HEK293 (cell line): Measurements from ENCODE around the gene ITPA.
A peak's percentile ranks its signal among the peaks of the same experiment; 100 is the strongest.

Experiments
- BCL11A ChIP-seq: fragments of 450-650 bp; formaldehyde crosslinking; IDR thresholded peaks from 2 replicates; pipeline ENCODE4 v1.5.1; 2016; ENCODE audit warnings: low read depth, missing biosample characterization, missing genetic modification characterization
- KLF10 ChIP-seq: fragments of 450-650 bp; IDR thresholded peaks from 2 replicates; pipeline ENCODE4 v1.5.1; 2018; ENCODE audit warnings: missing biosample characterization, mild to moderate bottlenecking, missing genetic modification characterization
- OSR2 ChIP-seq: fragments of 450-650 bp; formaldehyde crosslinking; IDR thresholded peaks from 2 replicates; pipeline ENCODE4 v1.5.1; 2016; ENCODE audit warnings: missing biosample characterization, missing genetic modification characterization
- REPIN1 ChIP-seq: fragments of 450-650 bp; formaldehyde crosslinking; IDR thresholded peaks from 2 replicates; pipeline ENCODE4 v1.5.1; 2017; ENCODE audit warnings: missing biosample characterization, missing genetic modification characterization, low read depth
- SCRT1 ChIP-seq: fragments of 450-650 bp; formaldehyde crosslinking; IDR thresholded peaks from 2 replicates; pipeline ENCODE4 v1.5.1; 2016; ENCODE audit warnings: missing biosample characterization, missing genetic modification characterization, borderline replicate concordance
- YY1 ChIP-seq: fragments of 450-650 bp; formaldehyde crosslinking; IDR thresholded peaks from 2 replicates; pipeline ENCODE4 v1.5.1; 2018; ENCODE audit warnings: missing biosample characterization, missing genetic modification characterization
- ZBTB48 ChIP-seq: fragments of 450-650 bp; formaldehyde crosslinking; IDR thresholded peaks from 2 replicates; pipeline ENCODE4 v1.5.1; 2016; ENCODE audit warnings: missing biosample characterization, missing genetic modification characterization
- ZBTB8A ChIP-seq: fragments of 450-650 bp; formaldehyde crosslinking; IDR thresholded peaks from 2 replicates; pipeline ENCODE4 v1.5.1; 2016; ENCODE audit warnings: missing biosample characterization, missing genetic modification characterization
- ZFHX2 ChIP-seq: fragments of 450-650 bp; formaldehyde crosslinking; conservative IDR thresholded peaks from 2 replicates; pipeline ENCODE4 v1.5.1; 2016; ENCODE audit warnings: missing biosample characterization, missing genetic modification characterization
- ZFP37 ChIP-seq: fragments of 450-650 bp; formaldehyde crosslinking; IDR thresholded peaks from 2 replicates; pipeline ENCODE4 v1.5.1; 2016; ENCODE audit warnings: missing biosample characterization, missing genetic modification characterization
- ZNF10 ChIP-seq: fragments of 450-650 bp; formaldehyde crosslinking; IDR thresholded peaks from 2 replicates; pipeline ENCODE4 v1.5.1; 2017; ENCODE audit warnings: missing biosample characterization, missing genetic modification characterization
- ZNF138 ChIP-seq: fragments of 450-650 bp; formaldehyde crosslinking; IDR thresholded peaks from 2 replicates; pipeline ENCODE4 v1.5.1; 2016; ENCODE audit warnings: missing biosample characterization, missing genetic modification characterization, borderline replicate concordance
- ZNF19 ChIP-seq: fragments of 450-650 bp; formaldehyde crosslinking; IDR thresholded peaks from 2 replicates; pipeline ENCODE4; 2016; ENCODE audit warnings: missing biosample characterization, missing genetic modification characterization, low read depth
- ZNF24 ChIP-seq: fragments of 450-650 bp; formaldehyde crosslinking; IDR thresholded peaks from 2 replicates; pipeline ENCODE4 v1.5.1; 2016; ENCODE audit warnings: missing biosample characterization, missing genetic modification characterization
- ZNF292 ChIP-seq: fragments of 450-650 bp; formaldehyde crosslinking; IDR thresholded peaks from 2 replicates; pipeline ENCODE4 v1.5.1; 2016; ENCODE audit warnings: low read depth, missing biosample characterization, missing genetic modification characterization, borderline replicate concordance
- ZNF302 ChIP-seq: fragments of 450-650 bp; formaldehyde crosslinking; IDR thresholded peaks from 2 replicates; pipeline ENCODE4 v1.5.1; 2016; ENCODE audit warnings: missing biosample characterization, missing genetic modification characterization, low read depth
- ZNF311 ChIP-seq: fragments of 450-650 bp; formaldehyde crosslinking; IDR thresholded peaks from 2 replicates; pipeline ENCODE4 v1.5.1; 2017; ENCODE audit warnings: missing biosample characterization, missing genetic modification characterization, borderline replicate concordance
- ZNF394 ChIP-seq: fragments of 450-650 bp; formaldehyde crosslinking; IDR thresholded peaks from 2 replicates; pipeline ENCODE4 v1.5.1; 2016; ENCODE audit warnings: missing biosample characterization, missing genetic modification characterization, mild to moderate bottlenecking, moderate library complexity, borderline replicate concordance
- ZNF473 ChIP-seq: fragments of 450-650 bp; formaldehyde crosslinking; IDR thresholded peaks from 2 replicates; pipeline ENCODE4 v1.5.1; 2017; ENCODE audit warnings: missing biosample characterization, missing genetic modification characterization
- ZNF48 ChIP-seq: fragments of 450-650 bp; formaldehyde crosslinking; IDR thresholded peaks from 2 replicates; pipeline ENCODE4 v1.5.1; 2016; ENCODE audit warnings: missing biosample characterization, missing genetic modification characterization
- ZNF548 ChIP-seq: fragments of 450-650 bp; formaldehyde crosslinking; IDR thresholded peaks from 2 replicates; pipeline ENCODE4 v1.5.1; 2016; ENCODE audit warnings: missing biosample characterization, missing genetic modification characterization
- ZNF596 ChIP-seq: fragments of 450-650 bp; IDR thresholded peaks from 2 replicates; pipeline ENCODE4 v1.5.0; 2018; ENCODE audit warnings: missing biosample characterization, mild to moderate bottlenecking, missing genetic modification characterization, moderate library complexity
- ZNF623 ChIP-seq: fragments of 450-650 bp; formaldehyde crosslinking; IDR thresholded peaks from 2 replicates; pipeline ENCODE4 v1.5.1; 2016; ENCODE audit warnings: missing biosample characterization, missing genetic modification characterization
- ZNF776 ChIP-seq: fragments of 450-650 bp; formaldehyde crosslinking; IDR thresholded peaks from 2 replicates; pipeline ENCODE4 v1.5.0; 2017; ENCODE audit warnings: missing biosample characterization, missing genetic modification characterization, borderline replicate concordance
- ZNF830 ChIP-seq: fragments of 450-650 bp; IDR thresholded peaks from 2 replicates; pipeline ENCODE4 v1.5.0; 2018; ENCODE audit warnings: missing biosample characterization, missing genetic modification characterization, low read depth, mild to moderate bottlenecking, moderate library complexity
- ZNF837 ChIP-seq: fragments of 450-650 bp; formaldehyde crosslinking; IDR thresholded peaks from 2 replicates; pipeline ENCODE4 v1.5.1; 2016; ENCODE audit warnings: missing biosample characterization, missing genetic modification characterization
- ZSCAN23 ChIP-seq: fragments of 450-650 bp; formaldehyde crosslinking; IDR thresholded peaks from 2 replicates; pipeline ENCODE4 v1.5.1; 2016; ENCODE audit warnings: missing biosample characterization, missing genetic modification characterization
- ZXDB ChIP-seq: fragments of 450-650 bp; formaldehyde crosslinking; IDR thresholded peaks from 2 replicates; pipeline ENCODE4 v1.5.1; 2016; ENCODE audit warnings: missing biosample characterization, missing genetic modification characterization
- TF ChIP-seq, protein P1 (sequence below): fragments of 450-650 bp; formaldehyde crosslinking; optimal IDR thresholded peaks from 2 replicates; pipeline ENCODE3; 2016; ENCODE audit warnings: missing biosample characterization, mild to moderate bottlenecking, missing genetic modification characterization
- TF ChIP-seq, protein P2 (sequence below): fragments of 450-650 bp; formaldehyde crosslinking; IDR thresholded peaks from 2 replicates; pipeline ENCODE4 v1.5.1; 2016; ENCODE audit warnings: missing biosample characterization, missing genetic modification characterization
- TF ChIP-seq, protein P3 (sequence below): fragments of 450-650 bp; formaldehyde crosslinking; IDR thresholded peaks from 2 replicates; pipeline ENCODE4 v1.5.1; 2016; ENCODE audit warnings: missing biosample characterization, missing genetic modification characterization
- TF ChIP-seq, protein P4 (sequence below): fragments of 450-650 bp; formaldehyde crosslinking; IDR thresholded peaks from 2 replicates; pipeline ENCODE4; 2016; ENCODE audit warnings: missing biosample characterization, missing genetic modification characterization
- TF ChIP-seq, protein P5 (sequence below): fragments of 450-650 bp; formaldehyde crosslinking; IDR thresholded peaks from 2 replicates; pipeline ENCODE4 v1.5.1; 2017; ENCODE audit warnings: missing biosample characterization, missing genetic modification characterization

Gene ITPA

DNA sequence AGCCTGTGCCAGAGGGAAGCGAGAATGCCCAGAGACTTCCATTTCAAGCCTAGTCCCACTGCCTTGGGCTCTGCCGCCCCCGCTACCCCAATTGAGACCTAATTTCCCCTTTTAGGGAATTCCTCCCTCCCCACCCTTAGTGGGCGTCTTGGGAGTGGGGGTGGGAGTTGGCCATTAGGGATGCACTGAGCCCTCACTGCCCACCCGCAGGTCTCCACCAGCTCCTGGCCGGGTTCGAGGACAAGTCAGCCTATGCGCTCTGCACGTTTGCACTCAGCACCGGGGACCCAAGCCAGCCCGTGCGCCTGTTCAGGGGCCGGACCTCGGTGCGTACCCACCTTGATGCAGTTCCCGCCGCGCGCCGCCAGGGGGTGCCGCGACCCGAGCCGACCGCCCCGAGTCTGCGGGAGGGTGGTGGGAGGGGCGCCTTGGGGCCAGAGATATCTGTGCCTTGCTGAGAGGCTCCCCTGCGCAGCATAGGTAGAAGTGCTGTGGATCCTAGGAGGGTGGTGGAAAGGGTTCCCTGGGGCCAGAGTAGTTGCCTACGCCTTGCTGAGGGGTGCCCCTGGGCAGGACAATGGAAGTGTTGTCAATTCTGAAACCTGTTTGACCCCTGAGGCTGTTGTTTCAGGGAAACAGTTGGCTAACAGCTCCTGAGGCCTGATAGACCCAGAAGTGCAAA is 9.2 kb downstream of the ITPA start (continued):
- no peak for TF ChIP-seq REPIN1 (tag by site-specific recombination)
- no peak for TF ChIP-seq ZNF837 (tag by site-specific recombination)
- TF ChIP-seq ZNF292, result no peak
- TF ChIP-seq YY1 (tag by site-specific recombination), result no peak
- TF ChIP-seq OSR2 (tag by site-specific recombination), result no peak
- TF ChIP-seq ZNF19 (tag by site-specific recombination), result no peak
- TF ChIP-seq, protein P1, sequence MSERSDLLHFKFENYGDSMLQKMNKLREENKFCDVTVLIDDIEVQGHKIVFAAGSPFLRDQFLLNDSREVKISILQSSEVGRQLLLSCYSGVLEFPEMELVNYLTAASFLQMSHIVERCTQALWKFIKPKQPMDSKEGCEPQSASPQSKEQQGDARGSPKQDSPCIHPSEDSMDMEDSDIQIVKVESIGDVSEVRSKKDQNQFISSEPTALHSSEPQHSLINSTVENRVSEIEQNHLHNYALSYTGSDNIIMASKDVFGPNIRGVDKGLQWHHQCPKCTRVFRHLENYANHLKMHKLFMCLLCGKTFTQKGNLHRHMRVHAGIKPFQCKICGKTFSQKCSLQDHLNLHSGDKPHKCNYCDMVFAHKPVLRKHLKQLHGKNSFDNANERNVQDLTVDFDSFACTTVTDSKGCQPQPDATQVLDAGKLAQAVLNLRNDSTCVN (tag by site-specific recombination), result peak; percentile 37
- TF ChIP-seq ZNF24 (tag by site-specific recombination), result no peak
- no peak for TF ChIP-seq ZNF830 (tag by site-specific recombination)
- TF ChIP-seq ZNF596 (tag by site-specific recombination), result no peak
- no peak for TF ChIP-seq ZNF473 (tag by site-specific recombination)
- peak; percentile 43; the same call in 1 of the 2 replicates for TF ChIP-seq ZBTB8A (tag by site-specific recombination)
- TF ChIP-seq ZNF548 (tag by site-specific recombination), result no peak
- TF ChIP-seq, protein P2, sequence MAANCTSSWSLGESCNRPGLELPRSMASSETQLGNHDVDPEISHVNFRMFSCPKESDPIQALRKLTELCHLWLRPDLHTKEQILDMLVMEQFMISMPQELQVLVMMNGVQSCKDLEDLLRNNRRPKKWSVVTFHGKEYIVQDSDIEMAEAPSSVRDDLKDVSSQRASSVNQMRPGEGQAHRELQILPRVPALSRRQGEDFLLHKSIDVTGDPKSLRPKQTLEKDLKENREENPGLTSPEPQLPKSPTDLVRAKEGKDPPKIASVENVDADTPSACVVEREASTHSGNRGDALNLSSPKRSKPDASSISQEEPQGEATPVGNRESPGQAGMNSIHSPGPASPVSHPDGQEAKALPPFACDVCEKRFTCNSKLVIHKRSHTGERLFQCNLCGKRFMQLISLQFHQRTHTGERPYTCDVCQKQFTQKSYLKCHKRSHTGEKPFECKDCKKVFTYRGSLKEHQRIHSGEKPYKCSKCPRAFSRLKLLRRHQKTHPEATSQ, result no peak
- TF ChIP-seq ZXDB, result peak; percentile 63
- TF ChIP-seq, protein P3, sequence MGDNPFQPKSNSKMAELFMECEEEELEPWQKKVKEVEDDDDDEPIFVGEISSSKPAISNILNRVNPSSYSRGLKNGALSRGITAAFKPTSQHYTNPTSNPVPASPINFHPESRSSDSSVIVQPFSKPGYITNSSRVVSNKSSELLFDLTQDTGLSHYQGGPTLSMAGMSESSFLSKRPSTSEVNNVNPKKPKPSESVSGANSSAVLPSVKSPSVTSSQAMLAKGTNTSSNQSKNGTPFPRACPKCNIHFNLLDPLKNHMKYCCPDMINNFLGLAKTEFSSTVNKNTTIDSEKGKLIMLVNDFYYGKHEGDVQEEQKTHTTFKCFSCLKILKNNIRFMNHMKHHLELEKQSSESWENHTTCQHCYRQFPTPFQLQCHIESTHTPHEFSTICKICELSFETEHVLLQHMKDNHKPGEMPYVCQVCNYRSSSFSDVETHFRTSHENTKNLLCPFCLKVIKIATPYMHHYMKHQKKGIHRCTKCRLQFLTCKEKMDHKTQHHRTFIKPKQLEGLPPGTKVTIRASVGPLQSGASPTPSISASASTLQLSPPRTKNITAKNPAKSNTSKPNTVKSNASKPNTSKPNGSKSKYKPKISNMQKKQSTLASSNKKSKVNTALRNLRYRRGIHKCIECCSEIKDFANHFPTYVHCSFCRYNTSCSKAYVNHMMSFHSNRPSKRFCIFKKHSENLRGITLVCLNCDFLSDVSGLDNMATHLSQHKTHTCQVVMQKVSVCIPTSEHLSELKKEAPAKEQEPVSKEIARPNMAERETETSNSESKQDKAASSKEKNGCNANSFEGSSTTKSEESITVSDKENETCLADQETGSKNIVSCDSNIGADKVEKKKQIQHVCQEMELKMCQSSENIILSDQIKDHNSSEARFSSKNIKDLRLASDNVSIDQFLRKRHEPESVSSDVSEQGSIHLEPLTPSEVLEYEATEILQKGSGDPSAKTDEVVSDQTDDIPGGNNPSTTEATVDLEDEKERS, result no peak
- no peak for TF ChIP-seq ZNF48 (tag by site-specific recombination)
- TF ChIP-seq ZNF394 (tag by site-specific recombination), result no peak
- TF ChIP-seq, protein P4, sequence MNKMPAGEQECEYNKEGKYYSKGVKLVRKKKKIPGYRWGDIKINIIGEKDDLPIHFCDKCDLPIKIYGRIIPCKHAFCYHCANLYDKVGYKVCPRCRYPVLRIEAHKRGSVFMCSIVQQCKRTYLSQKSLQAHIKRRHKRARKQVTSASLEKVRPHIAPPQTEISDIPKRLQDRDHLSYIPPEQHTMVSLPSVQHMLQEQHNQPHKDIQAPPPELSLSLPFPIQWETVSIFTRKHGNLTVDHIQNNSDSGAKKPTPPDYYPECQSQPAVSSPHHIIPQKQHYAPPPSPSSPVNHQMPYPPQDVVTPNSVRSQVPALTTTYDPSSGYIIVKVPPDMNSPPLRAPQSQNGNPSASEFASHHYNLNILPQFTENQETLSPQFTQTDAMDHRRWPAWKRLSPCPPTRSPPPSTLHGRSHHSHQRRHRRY, result no peak
- no peak for TF ChIP-seq ZNF776 (tag by site-specific recombination)
- no peak for TF ChIP-seq ZSCAN23
- TF ChIP-seq ZBTB48 (tag by site-specific recombination), result no peak
- TF ChIP-seq ZNF138, result no peak
- no peak for TF ChIP-seq BCL11A (tag by site-specific recombination)
- TF ChIP-seq ZNF623 (tag by site-specific recombination), result no peak
- TF ChIP-seq, protein P5, sequence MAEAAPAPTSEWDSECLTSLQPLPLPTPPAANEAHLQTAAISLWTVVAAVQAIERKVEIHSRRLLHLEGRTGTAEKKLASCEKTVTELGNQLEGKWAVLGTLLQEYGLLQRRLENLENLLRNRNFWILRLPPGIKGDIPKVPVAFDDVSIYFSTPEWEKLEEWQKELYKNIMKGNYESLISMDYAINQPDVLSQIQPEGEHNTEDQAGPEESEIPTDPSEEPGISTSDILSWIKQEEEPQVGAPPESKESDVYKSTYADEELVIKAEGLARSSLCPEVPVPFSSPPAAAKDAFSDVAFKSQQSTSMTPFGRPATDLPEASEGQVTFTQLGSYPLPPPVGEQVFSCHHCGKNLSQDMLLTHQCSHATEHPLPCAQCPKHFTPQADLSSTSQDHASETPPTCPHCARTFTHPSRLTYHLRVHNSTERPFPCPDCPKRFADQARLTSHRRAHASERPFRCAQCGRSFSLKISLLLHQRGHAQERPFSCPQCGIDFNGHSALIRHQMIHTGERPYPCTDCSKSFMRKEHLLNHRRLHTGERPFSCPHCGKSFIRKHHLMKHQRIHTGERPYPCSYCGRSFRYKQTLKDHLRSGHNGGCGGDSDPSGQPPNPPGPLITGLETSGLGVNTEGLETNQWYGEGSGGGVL (tag by site-specific recombination), result no peak
- TF ChIP-seq ZNF311, result no peak
- TF ChIP-seq KLF10 (tag by site-specific recombination), result no peak
- TF ChIP-seq ZFP37, result no peak
- TF ChIP-seq ZNF10 (tag by site-specific recombination), result no peak
- no peak for TF ChIP-seq ZNF302 (tag by site-specific recombination)
- TF ChIP-seq ZFHX2 (tag by site-specific recombination), result peak; percentile 94
- no peak for TF ChIP-seq SCRT1 (tag by site-specific recombination)
